Adrenal gland (tissue), 12 donors: ENCODE measurements around the gene MCCC1. TPM values are rescaled to one million over a fixed set of nuclear protein-coding genes. Genes with fewer than 3 reads are reported as not detected.
A peak's percentile ranks its signal among the peaks of the same experiment; 100 is the strongest.

Source experiments
- DNase-seq, 7 donors: peaks; one replicate each; pipeline ENCODE4 v3.0.0-alpha.2; 2019 to 2020
- H3K27ac ChIP-seq, 5 donors: fragments of 200-600 bp; sonication (generic) in 4 of 5; 1 replicate in 3 of 5; 2 replicates in 2 of 5; pipeline versions ENCODE4 v1.5.1 to v1.8.0; 2016 to 2020; ENCODE audit warnings: mild to moderate bottlenecking in 1 of 5
- H3K27me3 ChIP-seq: fragments of 200-600 bp; 2 replicates; pipeline ENCODE4 v1.8.0; 2021
- H3K36me3 ChIP-seq, 2 donors: fragments of 200-600 bp; replicated peaks in 1 of 2; 1 replicate in 1 of 2; 2 replicates in 1 of 2; pipeline versions ENCODE4 v1.5.1 to v1.8.0; 2018 to 2022
- H3K4me1 ChIP-seq, 2 donors: fragments of 200-600 bp; replicated peaks in 1 of 2; 1 replicate in 1 of 2; 2 replicates in 1 of 2; pipeline versions ENCODE4 v1.5.1 to v1.8.0; 2018 to 2021
- H3K4me3 ChIP-seq, 4 donors: fragments of 200-600 bp; sonication (generic) in 3 of 4; one replicate each; pipeline ENCODE4 v1.5.1; 2016 to 2018
- H3K9me3 ChIP-seq, 3 donors: fragments of 200-600 bp; sonication (generic) in 1 of 3; replicated peaks in 1 of 3; 1 replicate in 2 of 3; 2 replicates in 1 of 3; pipeline versions ENCODE4 v1.5.1 to v1.8.0; 2016 to 2021
- POLR2A ChIP-seq, 2 donors: fragments of 450-650 bp; IDR thresholded peaks; one replicate each; pipeline ENCODE4 v1.6.1; 2017; ENCODE audit warnings: antibody characterized with exemption in 2 of 2, mild to moderate bottlenecking in 2 of 2, moderate library complexity in 1 of 2
- WGBS, 4 donors: extraction: QIAGEN DNeasy Blood & Tissue Kit in 2 of 4; methylation state at CpG; one replicate each; pipeline versions ENCODE4 v1.1.5 to v1.1.7; 2013 to 2017; 5-methylcytosine and 5-hydroxymethylcytosine counted together
- intact Hi-C, 2 donors: fragments of 100-400 bp; cut with DNase I; formaldehyde crosslinking; loops; one replicate each; pipeline versions ENCODE4 v1.14.1 to v1.15.0; 2022 to 2023
- polyA plus RNA-seq, 3 donors: library from polyadenylated mRNA; stranded (reverse); fragments of 200-250 nt in 2 of 3; fragments of 350-450 nt in 1 of 3; fragmentation: Illumina TruSeq in 1 of 3; extraction: RNeasy Lipid Tissue Mini Kit (QIAGEN cat#74804) in 1 of 3; gene quantifications; one replicate each; pipeline ENCODE4 v1.2.3, GENCODE V29; 2013 to 2014
- total RNA-seq, 9 donors: library from RNA; depleted of rRNA in 4 of 9; stranded (reverse); fragments of >200 nt in 4 of 9; fragments of 120-200 nt in 1 of 9; fragmentation: NEBNext Ultra II Directional in 1 of 9; extraction: Animal tissue kit (Norgen Biotek cat#: 25700) in 1 of 9; gene quantifications; one replicate each; pipeline versions ENCODE4 v1.1.0 to v1.2.4, GENCODE V29; 2013 to 2023
- TF ChIP-seq, protein P1 (sequence below), 6 experiments: fragments of 450-650 bp in 4 of 6; fragments of 200-600 bp in 2 of 6; sonication (generic) in 1 of 6; IDR thresholded peaks; 1 replicate in 5 of 6; 2 replicates in 1 of 6; pipeline versions ENCODE4 v1.5.1 to v1.8.0; 2016 to 2021; ENCODE audit warnings: antibody characterized with exemption in 6 of 6, mild to moderate bottlenecking in 2 of 6, moderate library complexity in 1 of 6
- donor health status: healthy with polysubstance abuse.
- donor health status: Bipolar disorder and iron deficiency.
- donor health status: DM: yes; HTN: yes; CAD: no.
- donor health status: DM: no; HTN: no; CAD: no.
- donor health status: DM: no; HTN: no; CAD: no.
- donor health status: DM: yes; HTN: yes; CAD: no.

The MCCC1 gene
- total and polyA plus RNA-seq, 12 donors: 40.9 to 137 (median 53.5) TPM

DNA sequence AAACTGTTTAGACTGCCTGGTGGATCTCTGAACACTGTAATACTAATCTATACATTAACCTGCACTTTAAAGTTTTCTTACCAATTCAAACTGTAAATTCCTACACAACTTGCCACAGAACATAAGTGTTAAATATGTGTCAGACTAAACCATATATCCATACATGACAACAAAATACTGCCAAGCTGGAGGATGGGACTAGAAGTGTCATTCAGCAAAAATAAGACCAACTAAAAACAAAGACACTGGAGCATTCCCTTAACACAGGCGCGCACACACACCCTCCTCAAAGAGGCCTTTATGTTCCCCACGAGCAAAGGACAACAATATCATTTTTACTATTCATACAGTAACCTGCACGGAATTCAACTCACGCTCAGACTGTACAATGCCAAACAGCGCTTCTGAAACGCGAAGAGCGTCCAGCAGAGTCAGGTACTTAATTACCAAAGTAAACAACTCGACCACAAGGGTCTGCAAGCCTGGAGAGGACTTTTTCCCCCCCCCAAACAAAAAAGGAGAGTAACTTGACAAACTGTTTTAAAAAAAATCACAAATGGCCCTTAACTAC lies 120.1 kb downstream of the MCCC1 start:
- WGBS, 4 donors: 2 to 4% (median 3%) methylated on average over 10 of the region's 10 CpGs
- H3K4me1 ChIP-seq: peaks cover 13 to 26% of the 10 kb centered on the region in 2 donors
- no peaks in the 10 kb centered on the region for H3K36me3 ChIP-seq
- peak overlapping the region in 3 of 4 donors; percentile 54 to 98 (median 75) for H3K4me3 ChIP-seq
- H3K9me3 ChIP-seq: no peaks in the 10 kb centered on the region
- H3K27me3 ChIP-seq: no peaks in the 10 kb centered on the region
- DNase-seq: no peak
- peak overlapping the region in 2 of 5 donors; percentile 76 to 97 for H3K27ac ChIP-seq
- TF ChIP-seq, protein P1, sequence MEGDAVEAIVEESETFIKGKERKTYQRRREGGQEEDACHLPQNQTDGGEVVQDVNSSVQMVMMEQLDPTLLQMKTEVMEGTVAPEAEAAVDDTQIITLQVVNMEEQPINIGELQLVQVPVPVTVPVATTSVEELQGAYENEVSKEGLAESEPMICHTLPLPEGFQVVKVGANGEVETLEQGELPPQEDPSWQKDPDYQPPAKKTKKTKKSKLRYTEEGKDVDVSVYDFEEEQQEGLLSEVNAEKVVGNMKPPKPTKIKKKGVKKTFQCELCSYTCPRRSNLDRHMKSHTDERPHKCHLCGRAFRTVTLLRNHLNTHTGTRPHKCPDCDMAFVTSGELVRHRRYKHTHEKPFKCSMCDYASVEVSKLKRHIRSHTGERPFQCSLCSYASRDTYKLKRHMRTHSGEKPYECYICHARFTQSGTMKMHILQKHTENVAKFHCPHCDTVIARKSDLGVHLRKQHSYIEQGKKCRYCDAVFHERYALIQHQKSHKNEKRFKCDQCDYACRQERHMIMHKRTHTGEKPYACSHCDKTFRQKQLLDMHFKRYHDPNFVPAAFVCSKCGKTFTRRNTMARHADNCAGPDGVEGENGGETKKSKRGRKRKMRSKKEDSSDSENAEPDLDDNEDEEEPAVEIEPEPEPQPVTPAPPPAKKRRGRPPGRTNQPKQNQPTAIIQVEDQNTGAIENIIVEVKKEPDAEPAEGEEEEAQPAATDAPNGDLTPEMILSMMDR (IDR thresholded peaks at IDR 0.05): no peak
- no peak for TF ChIP-seq POLR2A (IDR thresholded peaks at IDR 0.05)
- intact Hi-C loops: no loop called here

DNA sequence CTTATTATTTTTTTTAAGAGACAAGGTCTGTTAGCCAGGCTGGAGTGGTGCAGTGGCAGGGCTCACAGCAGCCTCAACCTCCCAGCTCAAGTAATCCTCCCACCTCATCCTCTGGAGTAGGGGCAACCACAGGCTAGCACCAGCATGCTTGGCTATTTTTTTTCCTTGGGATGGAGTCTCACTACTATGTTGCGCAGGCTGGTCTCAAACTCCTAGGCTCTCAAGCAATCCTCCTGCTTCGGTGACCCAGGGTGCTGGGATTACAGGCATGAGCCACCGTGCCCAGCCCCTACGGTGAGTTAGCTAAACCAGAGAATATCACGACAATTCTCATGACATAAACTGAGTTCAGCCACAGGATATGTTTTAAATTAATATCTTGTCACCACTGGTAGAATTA lies 120.9 kb downstream of the MCCC1 start:
- intact Hi-C loops: no loop called here
- H3K4me1 ChIP-seq: peaks cover 13 to 26% of the 10 kb centered on the region in 2 donors
- H3K9me3 ChIP-seq: no peaks in the 10 kb centered on the region
- 83 to 94% (median 84%) methylated on average over 3 to 5 of the region's 5 CpGs for WGBS, 4 donors
- no peak for TF ChIP-seq POLR2A (IDR thresholded peaks at IDR 0.05)
- TF ChIP-seq, protein P1 (IDR thresholded peaks at IDR 0.05): no peak
- DNase-seq: no peak
- no peak overlapping the region for H3K27ac ChIP-seq
- H3K27me3 ChIP-seq: no peaks in the 10 kb centered on the region
- H3K36me3 ChIP-seq: no peaks in the 10 kb centered on the region
- H3K4me3 ChIP-seq: no peak overlapping the region

DNA sequence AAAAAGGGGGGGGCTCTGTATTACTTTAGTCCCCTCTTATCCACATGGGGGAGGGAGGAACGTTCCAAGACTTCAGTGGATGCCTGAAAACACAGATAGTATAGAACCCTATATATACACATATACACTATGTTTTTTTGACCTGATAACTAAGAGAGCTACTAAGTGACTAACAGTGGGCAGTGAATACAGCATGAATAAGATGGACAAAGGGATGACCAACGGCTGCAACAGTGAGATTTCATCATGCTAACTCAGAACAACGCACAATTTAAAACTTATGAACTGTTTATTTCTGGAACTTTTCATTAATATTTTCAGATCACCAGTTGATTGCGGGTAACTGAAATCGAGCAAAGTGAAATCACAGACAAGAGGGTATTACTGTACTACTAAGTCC lies 126.2 kb downstream of the MCCC1 start:
- intact Hi-C loops: no loop called here
- Histone ChIP-seq H3K9me3 (no peaks in the 10 kb centered on the region), H3K27ac (no peak overlapping the region), H3K36me3 (no peaks in the 10 kb centered on the region), H3K4me3 (no peak overlapping the region), H3K27me3 (no peaks in the 10 kb centered on the region), H3K4me1 (peaks cover 6 to 24% of the 10 kb centered on the region in 2 donors)
- TF ChIP-seq, protein P1 (IDR thresholded peaks at IDR 0.05): no peak
- no peak for TF ChIP-seq POLR2A (IDR thresholded peaks at IDR 0.05)
- 95 to 97% (median 96%) methylated on average over 5 of the region's 5 CpGs for WGBS, 4 donors
- DNase-seq: no peak

DNA sequence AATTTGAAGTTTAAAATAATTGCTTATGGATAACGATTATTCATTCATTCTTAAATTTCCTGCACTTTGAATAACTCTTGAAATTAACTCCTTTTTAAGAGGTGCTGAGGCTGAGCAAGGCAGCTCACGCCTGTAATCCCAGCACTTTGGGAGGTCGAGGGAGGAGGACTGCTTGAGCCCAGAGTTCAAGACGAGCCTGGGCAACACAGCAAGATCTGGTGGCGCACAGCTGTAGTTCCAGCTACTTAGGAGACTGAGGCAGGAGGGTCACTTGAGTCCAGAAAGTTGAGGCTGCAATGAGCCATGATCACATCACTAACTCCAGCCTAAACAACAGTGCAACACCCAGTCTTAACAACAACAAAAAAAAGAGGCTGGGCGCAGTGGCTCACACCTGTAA lies 126.9 kb downstream of the MCCC1 start:
- WGBS, 4 donors: 87 to 94% (median 91%) methylated on average over 6 of the region's 6 CpGs
- peaks cover 13 to 31% of the 10 kb centered on the region in 2 donors for H3K4me1 ChIP-seq

More for the DNA sequence above, 126.9 kb downstream of the MCCC1 start:
- no peaks in the 10 kb centered on the region for H3K9me3 ChIP-seq
- intact Hi-C loops: no loop called here
- TF ChIP-seq POLR2A (IDR thresholded peaks at IDR 0.05): no peak
- TF ChIP-seq, protein P1 (IDR thresholded peaks at IDR 0.05): no peak
- DNase-seq: no peak
- no peaks in the 10 kb centered on the region for H3K36me3 ChIP-seq
- no peaks in the 10 kb centered on the region for H3K27me3 ChIP-seq
- H3K27ac ChIP-seq: no peak overlapping the region
- no peak overlapping the region for H3K4me3 ChIP-seq
